ENCODE measurements around the gene SHKBP1.

Gene SHKBP1

GRCh38 chr19:40601134-40601974 is 24.7 kb downstream of the SHKBP1 start, which contains the start of gene LTBP4:
TSS of gene LTBP4 (plus strand) at chr19:40601369. CDS start at chr19:40601388, 19 bp downstream.
- DNase-seq (ENCODE audit: low read depth in 3 of 3) = no peak

- no peak for DNase-seq (ENCODE audit: low read depth in 3 of 3)
Measured at GRCh38 chr19:40603071-40603388, 26.4 kb downstream of the SHKBP1 start.

GRCh38 chr19:40603389-40604170 is 26.9 kb downstream of the SHKBP1 start:
- DNase-seq (ENCODE audit: low read depth in 3 of 3) = peak; percentile 84 to 97 (median 93)

- no peak for DNase-seq (ENCODE audit: low read depth in 3 of 3)
Measured at GRCh38 chr19:40604171-40604646, 27.5 kb downstream of the SHKBP1 start.

- DNase-seq (ENCODE audit: low read depth in 3 of 3) = no peak
Measured at GRCh38 chr19:40604647-40605215, 28.1 kb downstream of the SHKBP1 start.

DNA sequence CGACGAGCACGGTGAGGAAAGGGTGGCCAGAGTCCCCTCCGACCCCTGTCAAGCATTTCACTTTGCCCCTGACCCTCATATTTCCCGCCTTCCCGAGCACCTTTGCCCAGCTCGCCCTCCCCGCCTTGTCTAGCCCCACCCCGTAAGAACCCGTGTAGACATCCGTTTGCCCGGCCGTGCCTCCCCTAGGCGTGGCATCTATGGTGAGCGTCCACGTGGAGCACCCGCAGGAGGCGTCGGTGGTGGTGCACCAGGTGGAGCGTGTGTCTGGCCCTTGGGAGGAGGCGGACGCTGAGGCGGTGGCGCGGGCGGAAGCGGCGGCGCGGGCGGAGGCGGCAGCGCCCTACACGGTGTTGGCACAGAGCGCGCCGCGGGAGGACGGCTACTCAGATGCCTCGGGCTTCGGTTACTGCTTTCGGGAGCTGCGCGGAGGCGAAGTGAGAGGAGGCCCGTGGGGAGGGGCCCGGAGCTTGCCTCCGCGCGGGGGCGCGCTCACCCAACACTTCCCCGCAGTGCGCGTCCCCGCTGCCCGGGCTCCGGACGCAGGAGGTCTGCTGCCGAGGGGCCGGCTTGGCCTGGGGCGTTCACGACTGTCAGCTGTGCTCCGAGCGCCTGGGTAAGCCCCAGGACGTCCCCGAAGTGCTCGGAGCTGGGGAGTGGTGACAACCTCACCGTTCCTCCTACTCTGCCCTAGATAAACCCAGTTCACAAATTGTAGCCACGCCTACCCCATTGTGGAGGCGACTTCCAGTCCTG is 28.7 kb downstream of the SHKBP1 start:
- peak; percentile 44 to 75 (median 49) for DNase-seq (ENCODE audit: low read depth in 3 of 3)

- no peak for DNase-seq (ENCODE audit: low read depth in 3 of 3)
Measured at GRCh38 chr19:40607311-40608239, 30.9 kb downstream of the SHKBP1 start.

DNA sequence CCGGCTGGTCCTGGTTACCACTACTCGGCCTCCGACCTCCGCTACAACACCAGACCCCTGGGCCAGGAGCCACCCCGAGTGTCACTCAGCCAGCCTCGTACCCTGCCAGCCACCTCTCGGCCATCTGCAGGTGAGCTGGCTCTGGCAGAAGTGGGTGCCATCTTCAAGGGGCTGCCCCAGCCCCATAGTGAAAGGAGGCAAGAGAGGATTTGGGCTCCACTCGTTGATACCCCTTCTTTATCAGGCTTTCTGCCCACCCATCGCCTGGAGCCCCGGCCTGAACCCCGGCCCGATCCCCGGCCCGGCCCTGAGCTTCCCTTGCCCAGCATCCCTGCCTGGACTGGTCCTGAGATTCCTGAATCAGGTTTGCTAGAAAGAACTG is 31.6 kb downstream of the SHKBP1 start:
- DNase-seq (ENCODE audit: low read depth in 3 of 3) = no peak

DNA sequence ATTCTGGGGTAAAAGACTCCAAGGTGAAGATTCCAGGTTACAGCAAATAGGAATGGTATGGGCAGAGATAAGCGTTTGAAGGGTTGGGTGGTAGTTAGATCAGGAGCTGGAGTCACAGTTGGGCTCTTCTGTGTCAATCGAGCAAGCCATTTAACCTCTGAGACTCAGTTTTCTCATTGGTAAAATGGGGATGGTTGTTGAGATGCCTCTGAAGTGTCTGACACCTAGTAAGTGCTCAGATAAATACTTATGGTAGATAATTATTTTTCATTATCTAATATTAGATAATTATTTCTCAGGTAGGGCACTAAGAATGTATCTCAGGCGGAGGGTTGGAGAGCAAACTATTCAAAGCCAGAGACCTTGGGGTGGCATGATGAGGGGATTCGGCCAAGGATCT is 32.3 kb downstream of the SHKBP1 start:
- DNase-seq (ENCODE audit: low read depth in 3 of 3) = no peak

DNA sequence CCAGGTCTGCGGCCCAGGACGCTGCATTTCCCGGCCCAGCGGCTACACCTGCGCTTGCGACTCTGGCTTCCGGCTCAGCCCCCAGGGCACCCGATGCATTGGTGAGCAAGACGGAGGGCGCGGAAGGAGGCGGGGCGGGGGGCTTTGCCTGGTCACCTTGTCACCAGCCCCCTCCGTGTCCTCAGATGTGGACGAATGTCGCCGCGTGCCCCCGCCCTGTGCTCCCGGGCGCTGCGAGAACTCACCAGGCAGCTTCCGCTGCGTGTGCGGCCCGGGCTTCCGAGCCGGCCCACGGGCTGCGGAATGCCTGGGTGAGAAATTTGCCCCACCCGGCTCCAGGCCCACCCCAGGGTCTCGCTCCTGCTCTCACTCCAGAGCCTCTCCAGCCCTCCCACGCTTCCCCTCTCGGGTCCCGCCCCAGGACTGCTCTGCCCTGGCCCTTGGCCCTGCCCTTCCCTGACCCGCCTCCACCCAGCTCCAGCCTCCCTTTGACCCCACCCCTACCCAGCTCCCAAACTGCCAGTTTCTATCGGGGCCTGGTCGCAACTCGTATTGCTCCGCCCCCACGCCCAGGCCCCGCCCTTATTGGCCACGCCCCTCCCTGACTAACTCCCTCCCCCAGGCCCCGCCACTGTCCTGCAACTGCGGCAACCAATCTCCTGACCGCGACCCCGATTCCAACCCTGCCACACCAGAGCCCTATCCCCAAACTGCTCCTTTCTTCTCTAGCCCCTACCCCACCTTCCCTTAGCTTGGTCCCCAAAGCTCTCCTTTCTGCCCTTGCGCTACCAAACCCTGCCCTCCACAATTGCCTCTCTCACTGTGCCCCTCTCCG is 33.1 kb downstream of the SHKBP1 start:
- peak; percentile 83 to 95 (median 86) for DNase-seq (ENCODE audit: low read depth in 3 of 3)

- DNase-seq (ENCODE audit: low read depth in 3 of 3) = peak in 2 of 3 experiments; percentile 31 to 57
Measured at GRCh38 chr19:40610396-40611064, 33.9 kb downstream of the SHKBP1 start.

GRCh38 chr19:40611096-40611495 is 34.4 kb downstream of the SHKBP1 start:
- DNase-seq (ENCODE audit: low read depth in 3 of 3) = no peak

GRCh38 chr19:40611900-40612698 is 35.4 kb downstream of the SHKBP1 start:
- DNase-seq (ENCODE audit: low read depth in 3 of 3) = no peak

GRCh38 chr19:40612831-40613689 is 36.4 kb downstream of the SHKBP1 start:
- peak; percentile 69 to 84 (median 70) for DNase-seq (ENCODE audit: low read depth in 3 of 3)

GRCh38 chr19:40613690-40614621 is 37.3 kb downstream of the SHKBP1 start:
- peak; percentile 76 to 88 (median 77) for DNase-seq (ENCODE audit: low read depth in 3 of 3)
